ENCODE data around the gene CHRNA10. TPM values are rescaled to one million over a fixed set of nuclear protein-coding genes. Genes with fewer than 3 reads are reported as not detected.

The CHRNA10 gene
- total RNA-seq, 4 donors from 2014 or later: 1.9 to 5.4 (median 3.5) TPM

DNA sequence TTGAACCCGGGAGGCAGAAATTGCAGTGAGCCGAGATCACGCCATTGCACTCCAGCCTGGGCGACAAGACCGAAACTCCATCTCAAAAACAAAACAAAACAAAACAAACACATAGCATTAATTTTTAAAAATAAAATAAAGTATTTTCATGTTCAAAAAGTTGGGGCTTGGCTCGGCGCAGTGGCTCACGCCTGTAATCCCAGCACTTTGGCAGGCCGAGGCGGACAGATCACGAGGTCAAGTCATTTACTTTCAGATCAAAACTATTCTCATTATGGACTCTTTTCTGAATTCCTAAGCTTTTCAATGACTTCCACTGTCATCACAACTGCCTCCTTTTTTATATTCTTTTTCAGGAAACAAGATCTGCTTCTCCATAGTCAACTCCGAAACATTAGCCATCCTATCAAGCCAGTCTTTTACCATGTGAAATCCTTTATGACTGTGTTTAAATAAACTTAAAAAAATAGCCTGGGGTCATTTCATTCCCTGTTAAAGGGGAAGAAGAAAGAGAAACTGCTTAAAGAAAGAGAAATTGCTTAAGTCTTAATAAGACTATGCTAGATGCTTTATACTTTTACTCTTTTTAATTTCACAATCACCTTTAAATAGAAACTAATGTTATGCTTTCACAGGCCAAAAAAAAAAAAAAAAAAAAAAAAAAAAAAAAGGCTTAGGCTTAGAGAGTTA is 13.1 kb upstream of the CHRNA10 start:
- no peaks in the 10 kb centered on the region for H3K27me3 ChIP-seq
- no peak overlapping the region for H3K27ac ChIP-seq
- H3K9me3 ChIP-seq: no peaks in the 10 kb centered on the region
- TF ChIP-seq, protein P1, sequence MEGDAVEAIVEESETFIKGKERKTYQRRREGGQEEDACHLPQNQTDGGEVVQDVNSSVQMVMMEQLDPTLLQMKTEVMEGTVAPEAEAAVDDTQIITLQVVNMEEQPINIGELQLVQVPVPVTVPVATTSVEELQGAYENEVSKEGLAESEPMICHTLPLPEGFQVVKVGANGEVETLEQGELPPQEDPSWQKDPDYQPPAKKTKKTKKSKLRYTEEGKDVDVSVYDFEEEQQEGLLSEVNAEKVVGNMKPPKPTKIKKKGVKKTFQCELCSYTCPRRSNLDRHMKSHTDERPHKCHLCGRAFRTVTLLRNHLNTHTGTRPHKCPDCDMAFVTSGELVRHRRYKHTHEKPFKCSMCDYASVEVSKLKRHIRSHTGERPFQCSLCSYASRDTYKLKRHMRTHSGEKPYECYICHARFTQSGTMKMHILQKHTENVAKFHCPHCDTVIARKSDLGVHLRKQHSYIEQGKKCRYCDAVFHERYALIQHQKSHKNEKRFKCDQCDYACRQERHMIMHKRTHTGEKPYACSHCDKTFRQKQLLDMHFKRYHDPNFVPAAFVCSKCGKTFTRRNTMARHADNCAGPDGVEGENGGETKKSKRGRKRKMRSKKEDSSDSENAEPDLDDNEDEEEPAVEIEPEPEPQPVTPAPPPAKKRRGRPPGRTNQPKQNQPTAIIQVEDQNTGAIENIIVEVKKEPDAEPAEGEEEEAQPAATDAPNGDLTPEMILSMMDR (IDR thresholded peaks at IDR 0.05): no peak
- TF ChIP-seq POLR2A (IDR thresholded peaks at IDR 0.05): no peak
- DNase-seq: no peak
- H3K4me3 ChIP-seq: no peak overlapping the region
- peaks cover 0 to 95% (median 4%) of the 10 kb centered on the region in 3 donors for H3K36me3 ChIP-seq
- no peaks in the 10 kb centered on the region for H3K4me1 ChIP-seq

DNA sequence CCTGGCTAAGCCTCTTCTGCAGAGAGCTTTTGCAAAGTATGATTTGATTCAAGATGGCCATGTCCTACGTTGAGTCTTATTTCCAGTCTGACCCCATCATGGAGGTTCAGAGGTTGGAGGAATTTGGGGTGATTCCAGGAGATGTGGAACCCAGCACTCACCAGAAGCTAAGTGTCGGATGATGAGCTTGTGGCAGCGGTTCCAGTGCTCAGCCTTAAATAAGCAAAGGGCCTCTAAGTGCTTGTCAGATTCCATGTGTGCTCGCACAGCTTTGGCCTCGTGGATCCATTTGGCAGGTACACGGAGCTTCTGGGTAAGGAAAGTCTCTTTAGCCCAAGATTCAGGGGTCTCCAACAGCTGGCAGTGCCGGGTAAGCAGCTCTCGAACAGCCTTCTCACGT is 11.9 kb upstream of the CHRNA10 start:
- H3K4me1 ChIP-seq: no peaks in the 10 kb centered on the region
- DNase-seq: no peak
- no peak overlapping the region for H3K4me3 ChIP-seq
- H3K27ac ChIP-seq: no peak overlapping the region
- no peaks in the 10 kb centered on the region for H3K9me3 ChIP-seq
- H3K27me3 ChIP-seq: no peaks in the 10 kb centered on the region
- H3K36me3 ChIP-seq: peaks cover 0 to 95% (median 4%) of the 10 kb centered on the region in 3 donors
- no peak for TF ChIP-seq POLR2A (IDR thresholded peaks at IDR 0.05)
- TF ChIP-seq, protein P1 (IDR thresholded peaks at IDR 0.05): no peak

DNA sequence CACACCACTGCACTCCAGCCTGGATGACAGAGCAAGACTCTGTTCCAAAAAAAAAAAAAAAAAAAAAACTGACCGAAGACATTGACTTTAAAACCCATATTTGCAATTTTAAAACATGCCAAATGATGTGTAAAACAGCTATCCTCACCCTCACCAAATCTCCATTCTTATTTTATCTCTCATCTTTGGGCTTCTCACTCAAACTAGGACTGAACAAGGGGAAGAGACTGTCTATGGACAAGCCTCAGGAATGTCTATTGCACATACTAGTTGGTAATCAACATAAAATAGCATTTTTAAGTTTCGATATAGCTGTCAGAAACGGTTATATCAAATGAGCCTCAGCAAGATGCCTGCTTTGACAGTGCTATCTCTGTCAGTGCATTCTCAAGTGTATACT is 7.9 kb upstream of the CHRNA10 start:
- no peaks in the 10 kb centered on the region for H3K4me1 ChIP-seq
- no peak overlapping the region for H3K4me3 ChIP-seq
- no peaks in the 10 kb centered on the region for H3K27me3 ChIP-seq
- H3K36me3 ChIP-seq: peaks cover 0 to 95% (median 4%) of the 10 kb centered on the region in 3 donors
- no peak overlapping the region for H3K27ac ChIP-seq
- TF ChIP-seq POLR2A (IDR thresholded peaks at IDR 0.05): no peak
- no peaks in the 10 kb centered on the region for H3K9me3 ChIP-seq
- DNase-seq: no peak

GRCh38 chr11:3675971-3676370 is 4.8 kb upstream of the CHRNA10 start:
- H3K4me1 ChIP-seq: no peaks in the 10 kb centered on the region

GRCh38 chr11:3674189-3674588 is 3.0 kb upstream of the CHRNA10 start:
- Histone ChIP-seq H3K4me3 (no peak overlapping the region), H3K27ac (no peak overlapping the region), H3K4me1 (no peaks in the 10 kb centered on the region), H3K27me3 (no peaks in the 10 kb centered on the region), H3K9me3 (no peaks in the 10 kb centered on the region), H3K36me3 (peaks cover 0 to 84% (median 0%) of the 10 kb centered on the region in 3 donors)
- DNase-seq: no peak
- TF ChIP-seq, protein P1 (IDR thresholded peaks at IDR 0.05): no peak
- no peak for TF ChIP-seq POLR2A (IDR thresholded peaks at IDR 0.05)

More at GRCh38 chr11:3675971-3676370, 4.8 kb upstream of the CHRNA10 start:
- no peak overlapping the region for H3K4me3 ChIP-seq
- TF ChIP-seq, protein P1 (IDR thresholded peaks at IDR 0.05): no peak
- TF ChIP-seq POLR2A (IDR thresholded peaks at IDR 0.05): no peak
- peaks cover 0 to 89% (median 4%) of the 10 kb centered on the region in 3 donors for H3K36me3 ChIP-seq
- H3K27me3 ChIP-seq: no peaks in the 10 kb centered on the region
- no peaks in the 10 kb centered on the region for H3K9me3 ChIP-seq
- H3K27ac ChIP-seq: no peak overlapping the region
- no peak for DNase-seq

- TF ChIP-seq, protein P1 (IDR thresholded peaks at IDR 0.05): no peak
- no peak for TF ChIP-seq POLR2A (IDR thresholded peaks at IDR 0.05)
- Histone ChIP-seq H3K27ac (no peak overlapping the region), H3K9me3 (no peaks in the 10 kb centered on the region), H3K36me3 (peaks cover 0 to 76% (median 0%) of the 10 kb centered on the region in 3 donors), H3K4me3 (no peak overlapping the region), H3K27me3 (no peaks in the 10 kb centered on the region), H3K4me1 (no peaks in the 10 kb centered on the region)
- no peak for DNase-seq
Observed at GRCh38 chr11:3669742-3670183, 1.4 kb downstream of the CHRNA10 start.

Measured in Peyer's patch (tissue), 4 donors.